GM19395 (cell line): ENCODE measurements around the gene NUDT8.
"Not testable (repeated sequence)": the region's sequence is repeated elsewhere in the genome, so short reads cannot be mapped to it uniquely, and the experiment has no call there.

Experiments used
- ATAC-seq: cut with Tn5 transposase; IDR thresholded peaks from one replicate; pipeline ENCODE4 v1.9.1; 2021; ENCODE audit warnings: mild to moderate bottlenecking, moderate library complexity; ENCODE audit not compliant: unreplicated experiment

The NUDT8 gene

GRCh38 chr11:67613960-67614715, 15.6 kb downstream of the NUDT8 start:
- ATAC-seq, result peak; percentile 80

GRCh38 chr11:67613313-67613959, 16.3 kb downstream of the NUDT8 start:
- ATAC-seq, result no peak

- no peak for ATAC-seq
Observed at GRCh38 chr11:67612751-67613150, 17.0 kb downstream of the NUDT8 start.

GRCh38 chr11:67611704-67612587, 17.8 kb downstream of the NUDT8 start:
- ATAC-seq, result no peak

- ATAC-seq, result no peak
Observed at GRCh38 chr11:67611165-67611564, 18.6 kb downstream of the NUDT8 start.

GRCh38 chr11:67610302-67610868, 19.4 kb downstream of the NUDT8 start:
- no peak for ATAC-seq

- no peak for ATAC-seq
Observed at GRCh38 chr11:67609316-67609715, 20.4 kb downstream of the NUDT8 start.

GRCh38 chr11:67608486-67608885, 21.3 kb downstream of the NUDT8 start:
- ATAC-seq, result no peak

- ATAC-seq, result no peak
Observed at GRCh38 chr11:67607507-67607906, 22.2 kb downstream of the NUDT8 start.

GRCh38 chr11:67606492-67607295, 23.0 kb downstream of the NUDT8 start, which contains the start of gene NDUFV1:
Gene NDUFV1 (plus strand): TSS chr11:67606936. CDS start chr11:67607005, 69 bp downstream.
- peak; percentile 94 for ATAC-seq

- ATAC-seq, result no peak
Observed at GRCh38 chr11:67606093-67606491, 23.6 kb downstream of the NUDT8 start.

GRCh38 chr11:67605231-67606011, 24.3 kb downstream of the NUDT8 start:
- no peak for ATAC-seq

GRCh38 chr11:67604815-67605214, 24.9 kb downstream of the NUDT8 start:
- ATAC-seq, result no peak

- not testable (repeated sequence) for ATAC-seq
Observed at GRCh38 chr11:67604119-67604518, 25.6 kb downstream of the NUDT8 start.

GRCh38 chr11:67601098-67601497, 28.6 kb downstream of the NUDT8 start:
- no peak for ATAC-seq

GRCh38 chr11:67600324-67601029, 29.3 kb downstream of the NUDT8 start:
- ATAC-seq, result no peak

GRCh38 chr11:67599149-67599548, 30.6 kb downstream of the NUDT8 start:
- no peak for ATAC-seq

- ATAC-seq, result not testable (repeated sequence)
Observed at GRCh38 chr11:67597963-67598362, 31.8 kb downstream of the NUDT8 start.

GRCh38 chr11:67597458-67597857, 32.3 kb downstream of the NUDT8 start:
- not testable (repeated sequence) for ATAC-seq
